Measurements from ENCODE around the gene OSM. TPM values are rescaled to one million over a fixed set of nuclear protein-coding genes. Genes with fewer than 3 reads are reported as not detected.

The OSM gene
- total RNA-seq, 4 donors from 2014 or later = 4.1 to 7.7 TPM; not detected in 2

- Histone ChIP-seq H3K27me3 (peaks cover 32% of the 10 kb centered on the region), H3K9me3 (no peaks in the 10 kb centered on the region), H3K27ac (no peak overlapping the region), H3K4me3 (no peak overlapping the region), H3K4me1 (no peaks in the 10 kb centered on the region), H3K36me3 (no peaks in the 10 kb centered on the region)
- TF ChIP-seq POLR2AphosphoS5 (IDR thresholded peaks at IDR 0.05) (no peak), EP300 (IDR thresholded peaks at IDR 0.05) (no peak), CTCF (IDR thresholded peaks at IDR 0.05) (no peak), POLR2A (IDR thresholded peaks at IDR 0.05) (no peak)
- ATAC-seq = no peak
- 92 to 100% methylated on average over 1 to 5 of the region's 11 CpGs for WGBS, 2 donors (ENCODE audit: low coverage in 1 of 2)
Measured at GRCh38 chr22:30226192-30226832, 40.3 kb downstream of the OSM start.

- no peak for ATAC-seq
- Histone ChIP-seq H3K4me3 (no peak overlapping the region), H3K9me3 (no peaks in the 10 kb centered on the region), H3K27ac (no peak overlapping the region), H3K36me3 (no peaks in the 10 kb centered on the region), H3K27me3 (peaks cover 37% of the 10 kb centered on the region), H3K4me1 (no peaks in the 10 kb centered on the region)
- TF ChIP-seq CTCF (IDR thresholded peaks at IDR 0.05) (no peak), POLR2AphosphoS5 (IDR thresholded peaks at IDR 0.05) (no peak), POLR2A (IDR thresholded peaks at IDR 0.05) (no peak), EP300 (IDR thresholded peaks at IDR 0.05) (no peak)
- 86 to 91% methylated on average over 5 to 6 of the region's 7 CpGs for WGBS, 2 donors (ENCODE audit: low coverage in 1 of 2)
Measured at GRCh38 chr22:30225220-30225927, 41.3 kb downstream of the OSM start.

GRCh38 chr22:30224161-30224857 is 42.3 kb downstream of the OSM start:
- no peak for ATAC-seq
- Histone ChIP-seq H3K27ac (no peak overlapping the region), H3K4me1 (no peaks in the 10 kb centered on the region), H3K36me3 (no peaks in the 10 kb centered on the region), H3K4me3 (no peak overlapping the region), H3K27me3 (peaks cover 34% of the 10 kb centered on the region), H3K9me3 (no peaks in the 10 kb centered on the region)
- WGBS, 2 donors (ENCODE audit: low coverage in 1 of 2) = 55 to 60% methylated on average over 1 to 10 of the region's 11 CpGs
- TF ChIP-seq POLR2AphosphoS5 (IDR thresholded peaks at IDR 0.05) (no peak), EP300 (IDR thresholded peaks at IDR 0.05) (no peak), POLR2A (IDR thresholded peaks at IDR 0.05) (no peak)

- H3K36me3 ChIP-seq = no peaks in the 10 kb centered on the region
- H3K4me1 ChIP-seq = no peaks in the 10 kb centered on the region
- no peak for TF ChIP-seq EP300 (IDR thresholded peaks at IDR 0.05)
- TF ChIP-seq POLR2AphosphoS5 (IDR thresholded peaks at IDR 0.05) = no peak
- TF ChIP-seq POLR2A (IDR thresholded peaks at IDR 0.05) = no peak
- no peak for TF ChIP-seq CTCF (IDR thresholded peaks at IDR 0.05)
- 55 to 60% methylated on average over 4 to 7 of the region's 15 CpGs for WGBS, 2 donors (ENCODE audit: low coverage in 1 of 2)
- peaks cover 28% of the 10 kb centered on the region for H3K27me3 ChIP-seq
- H3K9me3 ChIP-seq = no peaks in the 10 kb centered on the region
- no peak overlapping the region for H3K4me3 ChIP-seq
- no peak for ATAC-seq
- no peak overlapping the region for H3K27ac ChIP-seq
Measured at GRCh38 chr22:30223303-30223702, 43.3 kb downstream of the OSM start.

GRCh38 chr22:30222321-30222720 is 44.3 kb downstream of the OSM start:
- Histone ChIP-seq H3K27ac (no peak overlapping the region), H3K36me3 (no peaks in the 10 kb centered on the region), H3K9me3 (no peaks in the 10 kb centered on the region), H3K4me1 (no peaks in the 10 kb centered on the region), H3K4me3 (no peak overlapping the region), H3K27me3 (peaks cover 28% of the 10 kb centered on the region)
- 58% methylated on average over 2 of the region's 4 CpGs; no CpG with 5 or more reads in 1 of the 2 donors for WGBS, 2 donors (ENCODE audit: low coverage in 1 of 2)
- TF ChIP-seq EP300 (IDR thresholded peaks at IDR 0.05) (no peak), CTCF (IDR thresholded peaks at IDR 0.05) (no peak), POLR2A (IDR thresholded peaks at IDR 0.05) (no peak), POLR2AphosphoS5 (IDR thresholded peaks at IDR 0.05) (no peak)
- no peak for ATAC-seq

All from gastroesophageal sphincter (tissue), 4 donors.